Occipital lobe (tissue), 2 donors: ENCODE measurements around the gene AP1M1. TPM values are rescaled to one million over a fixed set of nuclear protein-coding genes. Genes with fewer than 3 reads are reported as not detected.

Experiments
- DNase-seq: peaks from one replicate; lab custom pipeline; 2025; lab: John Stamatoyannopoulos, UW
- total RNA-seq: library from RNA; depleted of rRNA; stranded (reverse); fragments of >200 nt; gene quantifications from one replicate; pipeline ENCODE4 v1.2.3, GENCODE V29; 2014

Gene AP1M1
- total RNA-seq, 1 donor from 2014 or later, result 42.9 TPM

GRCh38 chr19:16207490-16208025 is 9.8 kb downstream of the AP1M1 start:
- no peak for DNase-seq

DNA sequence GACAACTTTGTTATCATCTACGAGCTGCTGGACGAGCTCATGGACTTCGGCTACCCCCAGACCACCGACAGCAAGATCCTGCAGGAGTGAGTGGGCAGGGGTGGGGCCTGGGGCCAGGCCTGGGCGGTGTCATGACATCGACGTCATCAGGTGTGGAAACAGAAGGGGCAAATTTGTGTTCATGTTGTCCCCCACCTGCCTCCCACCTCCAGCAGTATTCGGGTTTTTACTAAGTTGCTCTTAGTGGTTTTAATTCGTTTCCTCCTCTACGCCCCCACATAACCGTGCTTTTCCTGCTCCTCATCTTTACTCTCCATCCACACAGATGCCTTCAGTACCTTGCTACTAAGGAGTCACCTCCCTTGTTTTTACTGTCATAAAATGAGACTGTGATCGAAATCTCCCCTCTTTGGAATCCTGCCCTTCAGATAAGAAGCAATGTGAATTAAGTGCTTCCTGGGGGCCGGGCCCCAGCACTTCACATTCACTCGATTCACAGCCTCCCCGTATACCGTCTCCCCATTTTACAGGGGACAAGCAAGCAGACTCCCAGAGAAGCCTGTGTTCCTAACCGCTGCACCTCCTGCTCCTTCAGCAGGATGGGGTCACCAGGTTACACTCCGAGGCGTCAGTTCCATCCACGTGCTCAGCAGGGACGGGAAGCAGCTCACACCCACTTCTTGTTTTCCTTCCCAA is 10.5 kb downstream of the AP1M1 start:
- no peak for DNase-seq

DNA sequence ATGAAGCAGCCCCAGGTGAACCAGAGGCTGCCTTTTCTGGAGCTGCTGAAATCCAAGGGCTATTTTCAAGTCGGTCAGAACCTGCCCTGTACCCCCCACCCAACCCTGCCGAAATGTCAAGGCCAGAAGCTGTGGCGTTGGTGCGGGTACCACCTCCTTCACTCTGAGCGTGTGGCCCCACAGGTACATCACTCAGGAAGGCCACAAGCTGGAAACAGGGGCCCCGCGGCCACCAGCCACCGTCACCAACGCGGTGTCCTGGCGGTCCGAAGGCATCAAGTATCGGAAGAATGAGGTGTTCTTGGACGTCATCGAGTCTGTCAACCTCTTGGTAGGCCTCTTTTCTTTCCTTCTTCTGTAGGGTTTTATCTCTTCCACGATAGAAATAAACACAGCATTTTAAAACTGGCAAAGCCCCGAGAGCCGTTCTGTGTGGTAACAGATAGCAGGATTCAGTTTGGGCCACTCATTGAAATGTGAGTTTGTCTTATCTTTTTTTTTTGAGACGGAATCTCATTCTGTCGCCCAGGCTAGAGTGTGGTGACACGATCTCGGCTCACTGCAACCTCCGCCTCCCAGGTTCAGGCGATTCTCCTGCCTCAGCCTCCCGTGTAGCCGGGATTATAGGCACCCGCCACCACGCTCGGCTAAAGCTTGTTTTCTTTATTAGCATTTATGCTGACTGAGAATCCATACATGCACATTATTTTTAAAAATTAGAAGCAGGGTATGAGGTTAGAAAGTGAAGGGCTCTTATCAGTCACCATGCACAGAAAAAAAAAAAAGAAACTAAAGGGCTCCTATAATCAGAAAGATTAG is 11.3 kb downstream of the AP1M1 start:
- no peak for DNase-seq

GRCh38 chr19:16210168-16210567 is 12.5 kb downstream of the AP1M1 start:
- DNase-seq, result no peak

- DNase-seq, result no peak
These were observed 15.4 kb downstream of the AP1M1 start for GRCh38 chr19:16213076-16213475.

GRCh38 chr19:16216744-16217670 is 19.3 kb downstream of the AP1M1 start:
- DNase-seq, result no peak

DNA sequence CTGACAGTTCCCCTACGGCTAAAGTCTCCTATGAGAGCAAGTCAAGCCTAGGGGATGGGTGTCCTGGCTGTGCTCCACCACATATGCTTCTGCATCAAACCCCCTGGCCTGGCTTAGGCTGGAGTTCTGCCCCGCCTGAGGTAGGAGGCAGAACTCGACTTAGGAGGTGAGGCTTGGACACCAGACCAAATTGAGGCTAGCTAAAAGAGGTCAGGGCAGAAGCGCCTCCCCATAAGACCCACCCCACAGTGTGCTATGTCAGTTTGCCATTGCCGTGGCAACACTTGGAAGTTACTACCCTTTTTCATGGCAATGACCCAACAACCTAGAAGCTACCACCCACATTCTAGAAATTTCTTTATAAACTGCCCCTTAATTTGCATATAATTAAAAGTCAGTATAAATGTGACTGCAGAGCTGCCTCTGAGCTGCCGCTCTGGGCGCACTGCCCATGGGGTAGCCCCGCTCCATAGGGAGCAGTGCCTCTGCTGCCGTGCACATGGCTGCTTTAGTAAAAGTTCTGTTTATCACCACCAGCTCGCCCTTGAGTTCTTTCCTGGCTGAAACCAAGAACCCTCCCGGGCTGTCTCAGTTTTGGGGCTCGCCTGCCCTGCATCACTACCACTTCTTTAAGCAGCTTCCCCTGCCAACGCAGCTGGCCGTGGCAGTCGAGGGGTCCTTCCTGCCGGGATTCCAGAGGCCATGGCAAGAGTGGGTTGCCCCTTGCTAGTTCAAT is 20.2 kb downstream of the AP1M1 start:
- DNase-seq, result no peak

- DNase-seq, result no peak
These were observed 21.1 kb downstream of the AP1M1 start for GRCh38 chr19:16218851-16219250.

- no peak for DNase-seq
These were observed 25.1 kb downstream of the AP1M1 start for GRCh38 chr19:16222806-16223205.

DNA sequence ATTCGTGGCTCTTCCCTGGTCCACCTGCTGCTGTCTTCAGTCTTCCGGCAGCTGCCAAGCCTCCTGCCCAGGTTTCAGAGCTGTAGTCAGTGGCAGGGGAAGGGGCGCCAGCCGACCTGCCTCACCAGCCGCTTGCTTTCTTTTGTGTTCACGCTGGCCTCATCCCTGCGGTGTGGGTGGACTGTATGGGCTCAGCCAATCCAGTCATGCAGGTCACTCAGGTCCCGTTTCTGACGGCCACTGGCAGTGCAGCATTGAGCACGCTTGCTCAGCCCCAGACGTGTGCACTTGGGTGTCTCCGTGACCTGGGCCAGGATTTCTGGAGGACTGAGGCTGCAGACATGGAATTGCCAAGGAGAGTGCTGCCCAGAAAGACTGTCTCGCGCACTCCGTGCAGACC is 26.0 kb downstream of the AP1M1 start:
- DNase-seq, result no peak

- DNase-seq, result no peak
These were observed 26.8 kb downstream of the AP1M1 start for GRCh38 chr19:16224293-16225045.

DNA sequence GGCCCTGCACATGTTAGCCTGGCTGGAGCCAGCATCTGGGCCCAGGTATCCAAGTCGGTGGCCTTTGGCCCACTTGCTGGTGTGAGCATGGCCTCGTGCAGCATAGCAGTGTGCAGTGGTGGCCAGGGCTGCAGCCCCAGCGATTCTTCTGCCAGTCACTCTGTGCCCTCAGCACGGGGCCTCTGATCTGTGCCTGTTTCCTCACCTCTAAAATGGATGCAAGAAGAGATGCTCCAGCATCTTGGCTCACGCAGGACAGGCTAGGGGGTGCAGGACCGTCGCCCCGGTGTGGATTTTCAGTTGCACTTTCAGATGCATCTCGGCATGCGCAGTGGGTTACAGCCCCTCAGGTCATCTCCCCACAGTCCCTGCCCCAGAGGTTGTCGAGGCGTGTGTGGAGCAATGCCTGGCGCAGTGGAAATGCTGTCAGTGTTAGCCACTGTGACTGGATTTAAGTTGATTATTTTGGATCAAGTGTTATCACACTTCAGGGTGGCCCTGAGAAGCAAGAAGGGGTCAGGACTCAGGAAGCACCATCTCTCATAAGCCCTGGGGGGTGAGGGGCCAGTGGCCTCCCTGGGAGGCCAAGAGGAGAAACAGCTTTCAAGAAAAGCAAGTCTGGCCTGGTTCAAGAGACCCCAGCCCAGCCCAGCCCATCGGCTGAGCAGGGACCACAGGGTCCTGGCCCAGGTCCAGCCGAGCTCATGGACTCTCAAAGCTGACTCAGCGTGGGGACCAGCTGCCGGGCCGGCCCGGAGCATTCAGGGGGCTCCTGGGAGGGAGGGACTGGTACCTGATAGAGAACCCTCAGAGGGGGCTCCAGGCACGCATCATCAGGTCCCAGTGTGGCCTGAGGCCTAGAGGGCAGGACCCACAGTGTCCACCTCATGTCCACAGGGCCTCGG is 27.8 kb downstream of the AP1M1 start:
- no peak for DNase-seq

DNA sequence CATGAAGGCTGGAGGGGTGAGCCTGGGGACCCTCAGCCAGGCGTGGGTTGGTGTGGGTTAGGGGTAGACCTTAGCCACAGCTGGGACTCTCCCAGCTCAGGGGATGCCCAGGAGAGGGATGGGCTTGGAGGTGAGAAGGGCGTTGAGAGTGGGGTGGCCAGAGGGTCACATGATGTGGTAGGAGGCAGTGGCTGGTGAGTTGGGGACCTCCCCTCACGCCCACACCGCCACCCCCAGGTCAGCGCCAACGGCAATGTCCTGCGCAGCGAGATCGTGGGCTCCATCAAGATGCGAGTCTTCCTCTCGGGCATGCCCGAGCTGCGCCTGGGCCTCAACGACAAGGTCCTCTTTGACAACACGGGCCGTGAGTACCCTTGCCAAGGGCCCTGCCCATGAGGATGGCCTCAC is 28.5 kb downstream of the AP1M1 start:
- DNase-seq, result no peak

DNA sequence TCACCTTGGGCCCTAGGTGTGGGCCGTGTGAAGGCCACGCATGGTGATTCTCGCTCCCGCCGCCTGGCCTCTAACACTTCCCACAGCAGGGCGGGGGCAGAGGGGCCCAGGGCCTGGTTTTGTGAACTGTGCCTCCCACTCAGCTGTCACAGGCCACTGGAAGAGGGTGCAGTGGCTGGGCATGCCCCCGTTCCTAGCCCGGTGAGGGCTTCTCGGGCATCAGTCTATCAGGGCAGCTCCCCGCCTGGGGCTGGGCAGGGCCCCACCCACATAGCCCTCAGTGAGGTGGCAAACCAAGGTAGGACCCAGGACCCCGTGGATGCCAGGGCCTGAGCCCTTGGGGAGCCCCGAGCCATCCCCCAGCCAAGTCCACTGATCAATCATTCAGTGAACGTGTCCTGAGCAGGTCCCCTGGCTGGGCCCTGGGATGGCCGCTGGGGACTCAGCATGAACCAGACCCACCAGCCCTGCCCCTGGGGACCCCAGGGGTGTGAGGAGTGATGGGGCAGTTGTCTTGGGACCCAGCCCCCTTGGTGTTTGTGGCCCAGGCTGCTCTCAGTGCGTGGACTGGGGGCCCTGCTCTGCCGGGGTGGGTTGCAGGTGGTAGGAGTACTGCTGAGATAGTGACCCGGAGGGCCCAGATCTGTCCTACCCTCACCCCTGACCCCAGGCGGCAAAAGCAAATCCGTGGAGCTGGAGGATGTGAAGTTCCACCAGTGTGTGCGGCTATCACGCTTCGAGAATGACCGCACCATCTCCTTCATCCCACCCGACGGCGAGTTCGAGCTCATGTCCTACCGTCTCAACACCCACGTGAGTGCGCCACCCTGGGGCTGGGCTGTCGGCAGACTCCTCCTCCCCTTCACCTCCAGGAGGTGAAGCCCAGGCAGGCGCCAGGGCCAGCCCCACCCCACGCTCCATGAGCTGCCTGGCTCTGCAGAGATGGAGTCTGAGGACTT is 29.4 kb downstream of the AP1M1 start:
- no peak for DNase-seq

- no peak for DNase-seq
These were observed 30.3 kb downstream of the AP1M1 start for GRCh38 chr19:16227837-16228636.

- DNase-seq, result no peak
These were observed 31.1 kb downstream of the AP1M1 start for GRCh38 chr19:16228637-16229321.

DNA sequence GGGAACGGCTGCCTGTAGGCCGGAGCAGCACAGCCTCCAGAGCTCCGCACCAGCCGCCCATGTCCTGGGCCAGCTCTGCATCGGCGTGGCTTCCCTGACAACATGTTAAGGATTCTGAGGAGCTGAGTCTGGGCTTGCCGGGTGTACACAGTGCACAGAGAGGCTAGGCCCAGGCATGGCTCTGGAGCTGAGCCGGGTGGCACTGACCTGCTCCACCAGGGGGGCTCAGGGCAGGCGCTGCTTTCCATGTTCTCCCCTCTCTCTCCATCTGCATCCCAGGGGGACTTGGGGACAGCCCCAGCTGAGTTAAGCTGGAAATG is 31.6 kb downstream of the AP1M1 start:
- DNase-seq, result no peak
